ENCODE data around the gene CENPU.

CENPU gene

DNA sequence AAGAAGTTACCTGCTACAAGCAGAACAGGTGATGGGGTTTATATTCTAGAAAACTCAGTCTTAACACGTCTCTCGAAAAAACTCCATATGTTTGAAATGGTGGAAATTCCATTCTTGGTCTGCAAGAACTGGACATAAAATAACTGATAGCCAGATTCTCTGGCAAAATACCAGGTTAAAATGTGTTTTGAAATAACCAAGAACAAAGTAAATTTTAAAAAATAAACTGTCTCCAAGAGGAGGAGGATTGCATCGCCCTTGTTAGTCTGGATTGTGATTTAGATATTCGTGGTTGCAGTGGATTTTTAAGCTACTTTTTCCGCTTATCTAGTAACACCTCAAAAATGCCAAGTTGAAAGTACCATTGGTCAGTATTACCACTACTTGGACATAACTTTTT, 40.8 kb downstream of the CENPU start:
- Histone ChIP-seq H3K36me3 (ENCODE audit: control insufficient read depth in 5 of 5, insufficient read depth in 5 of 5, low read length in 5 of 5) (peaks cover 6 to 30% (median 10%) of the 10 kb centered on the region in 5 donors), H3K9me3 (ENCODE audit: control insufficient read depth in 5 of 5, low read length in 5 of 5) (no peaks in the 10 kb centered on the region), H3K9ac (ENCODE audit: low read length in 5 of 5) (no peak overlapping the region), H3K4me1 (ENCODE audit: control insufficient read depth in 5 of 5, insufficient read depth in 5 of 5, low read length in 5 of 5) (peaks cover 0 to 5% (median 0%) of the 10 kb centered on the region in 5 donors), H3K27me3 (ENCODE audit: control insufficient read depth in 5 of 5, insufficient read depth in 4 of 5, low read length in 5 of 5) (no peaks in the 10 kb centered on the region), H3K27ac (ENCODE audit: low read depth, low read length) (no peak overlapping the region), H3K4me3 (ENCODE audit: low read depth in 1 of 5, low read length in 5 of 5) (no peak overlapping the region)

DNA sequence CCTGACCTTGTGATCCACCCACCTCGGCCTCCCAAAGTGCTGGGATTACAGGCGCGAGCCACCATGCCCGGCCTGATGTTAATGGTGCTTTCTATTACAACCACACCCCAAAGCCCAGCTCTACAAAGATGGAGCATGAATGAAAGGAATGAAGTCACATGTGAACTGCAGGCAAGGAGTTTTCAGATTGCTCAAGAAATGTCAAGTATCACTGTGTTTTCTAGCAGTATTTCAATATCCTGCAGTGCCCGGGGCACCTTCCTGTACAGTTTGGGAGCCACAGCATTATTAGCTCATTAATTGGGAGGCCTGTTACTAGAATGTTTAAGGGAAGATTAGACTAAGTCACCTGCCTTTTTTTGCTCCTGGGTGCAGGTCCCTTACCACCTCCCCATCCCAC, 44.2 kb downstream of the CENPU start:
- peaks cover 0 to 5% (median 0%) of the 10 kb centered on the region in 5 donors for H3K4me1 ChIP-seq (ENCODE audit: control insufficient read depth in 5 of 5, insufficient read depth in 5 of 5, low read length in 5 of 5)
- H3K36me3 ChIP-seq (ENCODE audit: control insufficient read depth in 5 of 5, insufficient read depth in 5 of 5, low read length in 5 of 5) = peaks cover 7 to 26% (median 14%) of the 10 kb centered on the region in 5 donors
- no peak overlapping the region for H3K27ac ChIP-seq (ENCODE audit: low read depth, low read length)
- no peaks in the 10 kb centered on the region for H3K9me3 ChIP-seq (ENCODE audit: control insufficient read depth in 5 of 5, low read length in 5 of 5)
- H3K4me3 ChIP-seq (ENCODE audit: low read depth in 1 of 5, low read length in 5 of 5) = no peak overlapping the region
- H3K9ac ChIP-seq (ENCODE audit: low read length in 5 of 5) = no peak overlapping the region
- no peaks in the 10 kb centered on the region for H3K27me3 ChIP-seq (ENCODE audit: control insufficient read depth in 5 of 5, insufficient read depth in 4 of 5, low read length in 5 of 5)

- peaks cover 0 to 21% (median 7%) of the 10 kb centered on the region in 5 donors for H3K36me3 ChIP-seq (ENCODE audit: control insufficient read depth in 5 of 5, insufficient read depth in 5 of 5, low read length in 5 of 5)
- H3K9ac ChIP-seq (ENCODE audit: low read length in 5 of 5) = no peak overlapping the region
- no peaks in the 10 kb centered on the region for H3K9me3 ChIP-seq (ENCODE audit: control insufficient read depth in 5 of 5, low read length in 5 of 5)
- no peaks in the 10 kb centered on the region for H3K27me3 ChIP-seq (ENCODE audit: control insufficient read depth in 5 of 5, insufficient read depth in 4 of 5, low read length in 5 of 5)
- no peak overlapping the region for H3K27ac ChIP-seq (ENCODE audit: low read depth, low read length)
- H3K4me1 ChIP-seq (ENCODE audit: control insufficient read depth in 5 of 5, insufficient read depth in 5 of 5, low read length in 5 of 5) = peaks cover 0 to 5% (median 0%) of the 10 kb centered on the region in 5 donors
- H3K4me3 ChIP-seq (ENCODE audit: low read depth in 1 of 5, low read length in 5 of 5) = no peak overlapping the region
Measured at GRCh38 chr4:184688447-184688846, 45.4 kb downstream of the CENPU start.

GRCh38 chr4:184688005-184688404, 45.9 kb downstream of the CENPU start:
- Histone ChIP-seq H3K27me3 (ENCODE audit: control insufficient read depth in 5 of 5, insufficient read depth in 4 of 5, low read length in 5 of 5) (no peaks in the 10 kb centered on the region), H3K4me1 (ENCODE audit: control insufficient read depth in 5 of 5, insufficient read depth in 5 of 5, low read length in 5 of 5) (peaks cover 0 to 2% (median 0%) of the 10 kb centered on the region in 5 donors), H3K4me3 (ENCODE audit: low read depth in 1 of 5, low read length in 5 of 5) (no peak overlapping the region), H3K27ac (ENCODE audit: low read depth, low read length) (no peak overlapping the region), H3K36me3 (ENCODE audit: control insufficient read depth in 5 of 5, insufficient read depth in 5 of 5, low read length in 5 of 5) (peaks cover 0 to 21% (median 7%) of the 10 kb centered on the region in 5 donors), H3K9ac (ENCODE audit: low read length in 5 of 5) (no peak overlapping the region), H3K9me3 (ENCODE audit: control insufficient read depth in 5 of 5, low read length in 5 of 5) (no peaks in the 10 kb centered on the region)

DNA sequence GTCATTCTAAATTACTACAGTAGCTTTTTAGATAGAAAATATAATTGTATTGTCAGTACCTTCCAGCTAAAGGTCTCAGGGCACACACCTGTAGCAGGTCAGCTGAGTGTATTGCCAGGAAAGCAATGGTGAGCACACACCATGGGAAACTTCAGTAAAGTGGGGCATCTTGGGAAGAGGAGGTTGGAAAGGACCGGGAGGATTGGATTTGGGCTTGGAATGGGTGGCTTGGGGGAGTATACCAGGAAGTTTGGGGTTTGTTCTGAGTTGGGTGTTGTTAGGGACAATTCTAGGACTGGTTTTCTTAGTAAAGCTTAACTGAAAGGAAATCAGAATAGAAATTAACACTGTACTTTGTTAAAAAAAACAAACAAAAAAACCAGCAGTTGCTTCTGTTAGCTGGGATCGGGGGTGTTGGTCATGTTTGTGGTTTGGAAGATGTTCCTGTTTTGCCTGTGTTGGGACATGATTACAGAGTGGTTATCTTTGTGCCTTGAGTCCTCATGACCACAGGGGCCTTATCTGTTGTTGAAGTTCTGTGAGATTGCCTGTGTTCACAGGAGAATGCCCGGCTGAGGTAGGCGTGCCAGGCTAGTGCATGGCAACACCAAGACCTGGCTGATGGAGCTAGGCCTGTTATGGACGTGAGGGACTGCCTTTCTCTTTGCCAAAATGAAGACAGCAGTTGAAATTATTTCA, 49.3 kb downstream of the CENPU start:
- H3K36me3 ChIP-seq (ENCODE audit: control insufficient read depth in 5 of 5, insufficient read depth in 5 of 5, low read length in 5 of 5) = peaks cover 0 to 26% (median 4%) of the 10 kb centered on the region in 5 donors
- H3K27me3 ChIP-seq (ENCODE audit: control insufficient read depth in 5 of 5, insufficient read depth in 4 of 5, low read length in 5 of 5) = no peaks in the 10 kb centered on the region
- no peak overlapping the region for H3K4me3 ChIP-seq (ENCODE audit: low read depth in 1 of 5, low read length in 5 of 5)
- H3K9ac ChIP-seq (ENCODE audit: low read length in 5 of 5) = no peak overlapping the region
- H3K9me3 ChIP-seq (ENCODE audit: control insufficient read depth in 5 of 5, low read length in 5 of 5) = no peaks in the 10 kb centered on the region
- peaks cover 0 to 3% (median 0%) of the 10 kb centered on the region in 5 donors for H3K4me1 ChIP-seq (ENCODE audit: control insufficient read depth in 5 of 5, insufficient read depth in 5 of 5, low read length in 5 of 5)
- H3K27ac ChIP-seq (ENCODE audit: low read depth, low read length) = no peak overlapping the region

- Histone ChIP-seq H3K27me3 (ENCODE audit: control insufficient read depth in 5 of 5, insufficient read depth in 4 of 5, low read length in 5 of 5) (no peaks in the 10 kb centered on the region), H3K4me1 (ENCODE audit: control insufficient read depth in 5 of 5, insufficient read depth in 5 of 5, low read length in 5 of 5) (peaks cover 0 to 3% (median 0%) of the 10 kb centered on the region in 5 donors), H3K9ac (ENCODE audit: low read length in 5 of 5) (no peak overlapping the region), H3K9me3 (ENCODE audit: control insufficient read depth in 5 of 5, low read length in 5 of 5) (no peaks in the 10 kb centered on the region), H3K27ac (ENCODE audit: low read depth, low read length) (no peak overlapping the region), H3K36me3 (ENCODE audit: control insufficient read depth in 5 of 5, insufficient read depth in 5 of 5, low read length in 5 of 5) (peaks cover 0 to 18% (median 4%) of the 10 kb centered on the region in 5 donors), H3K4me3 (ENCODE audit: low read depth in 1 of 5, low read length in 5 of 5) (no peak overlapping the region)
Measured at GRCh38 chr4:184681916-184682315, 52.0 kb downstream of the CENPU start.

GRCh38 chr4:184680698-184681097, 53.2 kb downstream of the CENPU start:
- Histone ChIP-seq H3K9ac (ENCODE audit: low read length in 5 of 5) (no peak overlapping the region), H3K9me3 (ENCODE audit: control insufficient read depth in 5 of 5, low read length in 5 of 5) (no peaks in the 10 kb centered on the region), H3K36me3 (ENCODE audit: control insufficient read depth in 5 of 5, insufficient read depth in 5 of 5, low read length in 5 of 5) (peaks cover 0 to 8% (median 0%) of the 10 kb centered on the region in 5 donors), H3K27ac (ENCODE audit: low read depth, low read length) (no peak overlapping the region), H3K4me1 (ENCODE audit: control insufficient read depth in 5 of 5, insufficient read depth in 5 of 5, low read length in 5 of 5) (peaks cover 0 to 3% (median 0%) of the 10 kb centered on the region in 5 donors), H3K27me3 (ENCODE audit: control insufficient read depth in 5 of 5, insufficient read depth in 4 of 5, low read length in 5 of 5) (no peaks in the 10 kb centered on the region), H3K4me3 (ENCODE audit: low read depth in 1 of 5, low read length in 5 of 5) (no peak overlapping the region)

- Histone ChIP-seq H3K27me3 (ENCODE audit: control insufficient read depth in 5 of 5, insufficient read depth in 4 of 5, low read length in 5 of 5) (no peaks in the 10 kb centered on the region), H3K36me3 (ENCODE audit: control insufficient read depth in 5 of 5, insufficient read depth in 5 of 5, low read length in 5 of 5) (peaks cover 3 to 28% (median 24%) of the 10 kb centered on the region in 5 donors), H3K4me1 (ENCODE audit: control insufficient read depth in 5 of 5, insufficient read depth in 5 of 5, low read length in 5 of 5) (peaks cover 2 to 7% (median 4%) of the 10 kb centered on the region in 5 donors), H3K27ac (ENCODE audit: low read depth, low read length) (no peak overlapping the region), H3K9ac (ENCODE audit: low read length in 5 of 5) (no peak overlapping the region), H3K9me3 (ENCODE audit: control insufficient read depth in 5 of 5, low read length in 5 of 5) (no peaks in the 10 kb centered on the region), H3K4me3 (ENCODE audit: low read depth in 1 of 5, low read length in 5 of 5) (no peak overlapping the region)
Measured at GRCh38 chr4:184675821-184676492, 57.9 kb downstream of the CENPU start.

DNA sequence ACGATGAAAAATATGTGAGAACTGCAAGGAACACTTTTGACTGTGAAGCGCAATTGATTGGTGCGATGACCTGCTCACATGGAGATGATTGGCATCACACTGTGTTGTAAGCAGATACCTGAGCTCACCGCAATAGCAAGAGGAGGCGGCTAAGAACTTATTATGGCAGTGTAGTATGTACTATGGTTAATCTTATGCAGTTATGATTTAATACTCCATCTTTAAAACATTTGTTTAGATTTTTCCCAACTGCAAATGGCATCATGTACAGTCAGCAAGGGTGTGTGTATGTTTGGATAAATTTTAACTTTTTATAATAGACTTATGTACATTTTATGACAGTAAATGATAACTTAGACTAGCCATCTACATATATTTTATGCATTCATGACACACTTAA, 58.9 kb downstream of the CENPU start:
- Histone ChIP-seq H3K4me3 (ENCODE audit: low read depth in 1 of 5, low read length in 5 of 5) (no peak overlapping the region), H3K9ac (ENCODE audit: low read length in 5 of 5) (no peak overlapping the region), H3K27me3 (ENCODE audit: control insufficient read depth in 5 of 5, insufficient read depth in 4 of 5, low read length in 5 of 5) (no peaks in the 10 kb centered on the region), H3K9me3 (ENCODE audit: control insufficient read depth in 5 of 5, low read length in 5 of 5) (no peaks in the 10 kb centered on the region), H3K27ac (ENCODE audit: low read depth, low read length) (no peak overlapping the region), H3K4me1 (ENCODE audit: control insufficient read depth in 5 of 5, insufficient read depth in 5 of 5, low read length in 5 of 5) (peaks cover 0 to 7% (median 4%) of the 10 kb centered on the region in 5 donors), H3K36me3 (ENCODE audit: control insufficient read depth in 5 of 5, insufficient read depth in 5 of 5, low read length in 5 of 5) (peaks cover 3 to 33% (median 26%) of the 10 kb centered on the region in 5 donors)

- H3K9ac ChIP-seq (ENCODE audit: low read length in 5 of 5) = no peak overlapping the region
- no peaks in the 10 kb centered on the region for H3K27me3 ChIP-seq (ENCODE audit: control insufficient read depth in 5 of 5, insufficient read depth in 4 of 5, low read length in 5 of 5)
- H3K9me3 ChIP-seq (ENCODE audit: control insufficient read depth in 5 of 5, low read length in 5 of 5) = no peaks in the 10 kb centered on the region
- H3K36me3 ChIP-seq (ENCODE audit: control insufficient read depth in 5 of 5, insufficient read depth in 5 of 5, low read length in 5 of 5) = peaks cover 3 to 42% (median 27%) of the 10 kb centered on the region in 5 donors
- no peak overlapping the region for H3K27ac ChIP-seq (ENCODE audit: low read depth, low read length)
- H3K4me3 ChIP-seq (ENCODE audit: low read depth in 1 of 5, low read length in 5 of 5) = no peak overlapping the region
- H3K4me1 ChIP-seq (ENCODE audit: control insufficient read depth in 5 of 5, insufficient read depth in 5 of 5, low read length in 5 of 5) = peaks cover 0 to 7% (median 4%) of the 10 kb centered on the region in 5 donors
Measured at GRCh38 chr4:184674011-184674410, 59.9 kb downstream of the CENPU start.

Data from subcutaneous abdominal adipose tissue (tissue), 5 donors.